HG02943 (cell line): ENCODE measurements around the gene AAMDC.

Experiments used
- ATAC-seq: cut with Tn5 transposase; IDR thresholded peaks from one replicate; pipeline ENCODE4 v1.9.1; 2021; ENCODE audit warnings: mild to moderate bottlenecking, low read depth, moderate library complexity; ENCODE audit not compliant: unreplicated experiment

The AAMDC gene

GRCh38 chr11:77820565-77821348 is at the start of gene AAMDC, which contains the start of gene RSF1:
Gene AAMDC, plus strand, starts transcription at chr11:77821144. Its CDS starts 21,353 bp downstream, at chr11:77842497.
Gene RSF1, minus strand, starts transcription at chr11:77820722. Its CDS starts 8 bp downstream, at chr11:77820714.
- peak; percentile 77 for ATAC-seq

GRCh38 chr11:77775936-77776335 is 45.0 kb upstream of the AAMDC start:
- ATAC-seq = no peak

- no peak for ATAC-seq
Observed at GRCh38 chr11:77776455-77776854, 44.5 kb upstream of the AAMDC start.

- ATAC-seq = no peak
Observed at GRCh38 chr11:77778118-77778517, 42.8 kb upstream of the AAMDC start.

- no peak for ATAC-seq
Observed at GRCh38 chr11:77778549-77778948, 42.4 kb upstream of the AAMDC start.

- no peak for ATAC-seq
Observed at GRCh38 chr11:77779935-77780334, 41.0 kb upstream of the AAMDC start.

- no peak for ATAC-seq
Observed at GRCh38 chr11:77783025-77783424, 37.9 kb upstream of the AAMDC start.

GRCh38 chr11:77784572-77784971 is 36.4 kb upstream of the AAMDC start:
- no peak for ATAC-seq

- no peak for ATAC-seq
Observed at GRCh38 chr11:77789061-77789730, 31.7 kb upstream of the AAMDC start.

GRCh38 chr11:77789731-77790476 is 31.0 kb upstream of the AAMDC start:
- ATAC-seq = no peak

GRCh38 chr11:77791301-77791700 is 29.6 kb upstream of the AAMDC start:
- ATAC-seq = no peak

GRCh38 chr11:77793972-77794371 is 27.0 kb upstream of the AAMDC start:
- ATAC-seq = no peak

- ATAC-seq = no peak
Observed at GRCh38 chr11:77799338-77799737, 21.6 kb upstream of the AAMDC start.

GRCh38 chr11:77800449-77800848 is 20.5 kb upstream of the AAMDC start:
- ATAC-seq = no peak

- ATAC-seq = no peak
Observed at GRCh38 chr11:77801477-77801876, 19.5 kb upstream of the AAMDC start.

- no peak for ATAC-seq
Observed at GRCh38 chr11:77806415-77806814, 14.5 kb upstream of the AAMDC start.

GRCh38 chr11:77806993-77807392 is 14.0 kb upstream of the AAMDC start:
- ATAC-seq = no peak

GRCh38 chr11:77813256-77813655 is 7.7 kb upstream of the AAMDC start:
- no peak for ATAC-seq

- no peak for ATAC-seq
Observed at GRCh38 chr11:77814848-77815247, 6.1 kb upstream of the AAMDC start.

- ATAC-seq = no peak
Observed at GRCh38 chr11:77815459-77815858, 5.5 kb upstream of the AAMDC start.

- ATAC-seq = peak; percentile 48
Observed at GRCh38 chr11:77819411-77819920, 1.5 kb upstream of the AAMDC start.
